ENCODE results near the gene TDO2. TPM values are rescaled to one million over a fixed set of nuclear protein-coding genes. Genes with fewer than 3 reads are reported as not detected.

TDO2 gene
- total and polyA plus RNA-seq, 2 of the 4 experiments (the other 2 are of a cell fraction) = 0.09 to 0.18 TPM

GRCh38 chr4:155877971-155878370, 25.5 kb upstream of the TDO2 start:
- Histone ChIP-seq H3K4me1 (ENCODE audit: control insufficient read depth, insufficient read depth, low read length) (no peaks in the 10 kb centered on the region), H2BK120ac (ENCODE audit: low read depth, low read length) (no peak overlapping the region), H3K4me2 (ENCODE audit: low read depth, low read length) (no peak overlapping the region), H2AK9ac (replicated peaks; ENCODE audit: low read depth, low read length, poor library complexity) (no peak overlapping the region), H3K9me3 (ENCODE audit: control insufficient read depth, insufficient read depth, low read length) (no peaks in the 10 kb centered on the region), H2AFZ (replicated peaks; ENCODE audit: low read length, poor library complexity) (no peak overlapping the region), H3K56ac (ENCODE audit: extremely low read depth, insufficient read depth, low read length) (no peak overlapping the region), H3K4me3 (ENCODE audit: insufficient read depth, low read depth, low read length) (no peak overlapping the region), H3K36me3 (ENCODE audit: control insufficient read depth, insufficient read depth, low read length) (no peaks in the 10 kb centered on the region), H3K79me1 (ENCODE audit: low read depth in 1 of 2, low read length in 2 of 2) (no peaks in the 10 kb centered on the region), H2BK15ac (ENCODE audit: low read depth, low read length) (no peak overlapping the region), H4K8ac (ENCODE audit: low read depth in 2 of 2, low read length in 2 of 2) (no peak overlapping the region), H4K5ac (ENCODE audit: low read depth, low read length) (no peak overlapping the region), H3K9ac (ENCODE audit: low read depth, low read length) (no peak overlapping the region), H3K4ac (ENCODE audit: low read depth, low read length) (no peak overlapping the region), H4K20me1 (ENCODE audit: insufficient read depth, low read length) (no peaks in the 10 kb centered on the region), H2AK5ac (ENCODE audit: low read depth, low read length) (no peak overlapping the region), H2BK5ac (ENCODE audit: low read depth, low read length, poor library complexity, severe bottlenecking) (no peak overlapping the region), H3K27ac (ENCODE audit: insufficient read depth, low read length) (no peak overlapping the region), H3K18ac (ENCODE audit: low read depth, low read length) (no peak overlapping the region), H3K23ac (ENCODE audit: low read depth, low read length) (no peak overlapping the region), H3K9me1 (ENCODE audit: insufficient read depth, low read length) (no peaks in the 10 kb centered on the region), H2BK20ac (ENCODE audit: low read depth, low read length) (no peak overlapping the region), H3K27me3 (ENCODE audit: control insufficient read depth, insufficient read depth, low read length) (no peaks in the 10 kb centered on the region), H3K14ac (replicated peaks; ENCODE audit: low read depth, low read length) (no peak overlapping the region), H4K91ac (ENCODE audit: insufficient read depth, low read depth, low read length) (no peak overlapping the region)
- dilution Hi-C loops (cut with HindIII; ENCODE audit: low sequenced_read_pairs, unreplicated experiment) (no loop called here), intact Hi-C loops (cut with micrococcal nuclease) (no loop called here), in situ Hi-C loops (cut with MboI; ENCODE audit: low sequenced_read_pairs) (no loop called here)
- CTCF ChIA-PET = no interaction called here
- no CpG with 5 or more reads among the region's 4 CpGs for WGBS, 2 experiments (ENCODE audit: extremely low coverage in 2 of 2, insufficient read length in 1 of 2)
- ATAC-seq (ENCODE audit: low read depth) (no peak), DNase-seq (no peak)
- TF ChIP-seq MAZ (IDR thresholded peaks at IDR 0.05; ENCODE audit: borderline replicate concordance, low read depth, low read length) = no peak
- no peak for TF ChIP-seq CHD1 (IDR thresholded peaks at IDR 0.05; ENCODE audit: low read depth, low read length)
- no peak for TF ChIP-seq MXI1 (IDR thresholded peaks at IDR 0.05; ENCODE audit: borderline replicate concordance, low read depth, low read length)
- TF ChIP-seq FOS (IDR thresholded peaks at IDR 0.05; ENCODE audit: low read depth, low read length) = no peak
- no peak for TF ChIP-seq CTCF (conservative IDR thresholded peaks at IDR 0.05; ENCODE audit: low read depth, low read length)
- no peak for TF ChIP-seq CEBPB (IDR thresholded peaks at IDR 0.05; ENCODE audit: low read depth, low read length)
- no peak for TF ChIP-seq RFX5 (IDR thresholded peaks at IDR 0.05; ENCODE audit: low read depth, low read length)
- no peak for TF ChIP-seq RCOR1 (IDR thresholded peaks at IDR 0.05; ENCODE audit: insufficient replicate concordance, low read length)
- no peak for TF ChIP-seq RAD21 (IDR thresholded peaks at IDR 0.05; ENCODE audit: low read length)
- TF ChIP-seq ELK1 (IDR thresholded peaks at IDR 0.05; ENCODE audit: borderline replicate concordance, low read depth, low read length) = no peak
- no peak for TF ChIP-seq NFE2L2 (IDR thresholded peaks at IDR 0.05; ENCODE audit: low read depth, low read length)
- no peak for TF ChIP-seq MAFK (IDR thresholded peaks at IDR 0.05; ENCODE audit: low read depth, low read length)
- no peak for TF ChIP-seq USF2 (IDR thresholded peaks at IDR 0.05; ENCODE audit: low read depth, low read length)
- no peak for TF ChIP-seq SMC3 (IDR thresholded peaks at IDR 0.05; ENCODE audit: low read depth, low read length)
- TF ChIP-seq BHLHE40 (IDR thresholded peaks at IDR 0.05; ENCODE audit: low read depth, low read length) = no peak
- no peak for TF ChIP-seq POLR2A (IDR thresholded peaks at IDR 0.05; ENCODE audit: low read depth, low read length)
- no TSS peak for BruUV-seq (replicated peaks)
- POLR2A ChIA-PET (ENCODE audit: unreplicated experiment) = no interaction called here

Measured in IMR-90 (cell line).